H1 (cell line): ENCODE data around the gene MYO3A. TPM values are rescaled to one million over a fixed set of nuclear protein-coding genes. Genes with fewer than 3 reads are reported as not detected.

Experiments used
- CTCF ChIA-PET: fragments of 300-600 bp; sonication (Branson Sonifier 250); formaldehyde crosslinking; loops from one replicate; lab custom pipeline; 2021; ENCODE audit not compliant: partially characterized antibody; lab: Charles Lee
- POLR2A ChIA-PET: fragments of 300-600 bp; sonication (Branson Sonifier 250); formaldehyde crosslinking; loops from one replicate; lab custom pipeline; 2021; ENCODE audit warnings: inconsistent platforms; ENCODE audit not compliant: partially characterized antibody; lab: Charles Lee
- DNase-seq, 2 experiments: peaks; one replicate each; pipeline versions ENCODE4 v3.0.0 to v3.0.0-alpha.2; 2010 to 2022; ENCODE audit warnings: low spot score in 2 of 2, low read depth in 1 of 2, mixed read lengths in 1 of 2
- FAIRE-seq: peaks from 2 replicates; lab custom pipeline; 2011; peaks lifted over from hg19 to GRCh38; lab: Jason Lieb, UNC
- H2AFZ ChIP-seq: 2 replicates; pipeline ENCODE4 v1.8.1; 2012; ENCODE audit warnings: low read length, inconsistent platforms
- H2AK5ac ChIP-seq: 2 replicates; pipeline ENCODE4 v1.6.1; 2013; ENCODE audit warnings: low read depth, low read length
- H2BK120ac ChIP-seq: replicated peaks from 2 replicates; pipeline ENCODE3; 2013; ENCODE audit warnings: low read depth, low read length, inconsistent platforms
- H2BK12ac ChIP-seq: 2 replicates; pipeline ENCODE4 v1.6.1; 2013; ENCODE audit warnings: low read depth, low read length
- H2BK15ac ChIP-seq: 2 replicates; pipeline ENCODE4 v1.6.1; 2013; ENCODE audit warnings: low read length
- H2BK20ac ChIP-seq: 2 replicates; pipeline ENCODE4 v1.6.1; 2013; ENCODE audit warnings: low read length
- H2BK5ac ChIP-seq: 2 replicates; pipeline ENCODE4 v1.6.1; 2013; ENCODE audit warnings: low read depth, low read length
- H3K14ac ChIP-seq: 2 replicates; pipeline ENCODE4 v1.6.1; 2013; ENCODE audit warnings: inconsistent platforms; ENCODE audit not compliant: insufficient read length
- H3K18ac ChIP-seq: 2 replicates; pipeline ENCODE4 v1.6.1; 2013; ENCODE audit warnings: low read length; ENCODE audit errors: extremely low read depth
- H3K23ac ChIP-seq: 2 replicates; pipeline ENCODE4 v1.6.1; 2013; ENCODE audit warnings: inconsistent platforms; ENCODE audit not compliant: insufficient read length
- H3K23me2 ChIP-seq: 2 replicates; pipeline ENCODE4 v1.6.1; 2013; ENCODE audit warnings: low read depth, low read length
- H3K27ac ChIP-seq: 2 replicates; pipeline ENCODE4 v1.6.1; 2011; ENCODE audit warnings: low read depth, low read length, inconsistent platforms
- H3K27me3 ChIP-seq, 4 experiments: replicated peaks in 1 of 4; 1 replicate in 1 of 4; 2 replicates in 3 of 4; pipeline versions ENCODE4 v1.6.1 to v1.8.1; 2011 to 2013; ENCODE audit warnings: low read length in 3 of 4, mild to moderate bottlenecking in 3 of 4, inconsistent platforms in 2 of 4, mixed read lengths in 2 of 4, moderate library complexity in 1 of 4; ENCODE audit not compliant: control insufficient read depth in 3 of 4, insufficient read depth in 3 of 4; ENCODE audit errors: extremely low read depth in 1 of 4
- H3K36me3 ChIP-seq, 4 experiments: 2 replicates each; pipeline versions ENCODE4 v1.6.1 to v1.8.1; 2011 to 2013; ENCODE audit warnings: mild to moderate bottlenecking in 4 of 4, low read length in 3 of 4, moderate library complexity in 2 of 4, control low read depth in 1 of 4, inconsistent platforms in 1 of 4; ENCODE audit not compliant: insufficient read depth in 4 of 4, control insufficient read depth in 2 of 4
- H3K4ac ChIP-seq: replicated peaks from 2 replicates; pipeline ENCODE3; 2013; ENCODE audit warnings: low read length, low read depth, mixed read lengths, inconsistent platforms; ENCODE audit not compliant: insufficient read length
- H3K4me1 ChIP-seq, 4 experiments: replicated peaks in 1 of 4; 1 replicate in 1 of 4; 2 replicates in 3 of 4; pipeline versions ENCODE4 v1.6.1 to v1.8.1; 2011 to 2013; ENCODE audit warnings: low read length in 3 of 4, inconsistent platforms in 2 of 4, mixed read lengths in 1 of 4; ENCODE audit not compliant: insufficient read depth in 4 of 4, control insufficient read depth in 3 of 4
- H3K4me2 ChIP-seq, 2 experiments: 2 replicates each; pipeline versions ENCODE4 v1.6.1 to v1.8.1; 2011 to 2013; ENCODE audit warnings: low read depth in 2 of 2, low read length in 2 of 2, control low read depth in 1 of 2, inconsistent platforms in 1 of 2, mild to moderate bottlenecking in 1 of 2; ENCODE audit not compliant: insufficient read depth in 1 of 2
- H3K4me3 ChIP-seq, 4 experiments: fragments of 200-600, 300-600 bp in 1 of 4; sonication (generic), shearing (Covaris generic), sonication (Bioruptor Twin) in 1 of 4; 2 replicates each; pipeline versions ENCODE4 v1.5.1 to v1.8.1; 2011 to 2016; ENCODE audit warnings: low read length in 4 of 4, low read depth in 3 of 4, control low read depth in 2 of 4, inconsistent platforms in 2 of 4, mild to moderate bottlenecking in 2 of 4, mixed read lengths in 1 of 4, moderate library complexity in 1 of 4; ENCODE audit not compliant: insufficient read depth in 2 of 4; ENCODE audit errors: extremely low read depth in 1 of 4
- H3K56ac ChIP-seq: replicated peaks from 2 replicates; pipeline ENCODE3; 2013; ENCODE audit warnings: low read depth, mild to moderate bottlenecking, mixed read lengths, low read length, inconsistent platforms; ENCODE audit not compliant: insufficient read length
- H3K79me1 ChIP-seq: 2 replicates; pipeline ENCODE4 v1.6.1; 2013; ENCODE audit warnings: low read depth, low read length, control low read depth
- H3K79me2 ChIP-seq, 2 experiments: 2 replicates each; pipeline versions ENCODE4 v1.6.1 to v1.8.1; 2012 to 2013; ENCODE audit warnings: low read length in 2 of 2, mild to moderate bottlenecking in 2 of 2, inconsistent platforms in 1 of 2; ENCODE audit not compliant: insufficient read depth in 2 of 2, control insufficient read depth in 1 of 2
- H3K9ac ChIP-seq, 4 experiments: replicated peaks in 1 of 4; 1 replicate in 1 of 4; 2 replicates in 3 of 4; pipeline versions ENCODE4 v1.6.1 to v1.8.1; 2011 to 2013; ENCODE audit warnings: low read depth in 3 of 4, low read length in 3 of 4, control low read depth in 2 of 4, mild to moderate bottlenecking in 2 of 4, moderate library complexity in 2 of 4, inconsistent platforms in 1 of 4; ENCODE audit errors: extremely low read depth in 1 of 4
- H3K9me3 ChIP-seq, 2 experiments: 2 replicates each; pipeline versions ENCODE4 v1.6.1 to v1.8.1; 2012 to 2013; ENCODE audit warnings: mild to moderate bottlenecking in 2 of 2, moderate library complexity in 2 of 2, control low read depth in 1 of 2, inconsistent platforms in 1 of 2, low read depth in 1 of 2, low read length in 1 of 2, mixed read lengths in 1 of 2; ENCODE audit not compliant: insufficient read depth in 2 of 2
- H4K20me1 ChIP-seq, 2 experiments: replicated peaks in 1 of 2; 2 replicates each; pipeline versions ENCODE3 to v1.8.1; 2011 to 2013; ENCODE audit warnings: inconsistent platforms in 2 of 2, low read length in 2 of 2, mild to moderate bottlenecking in 1 of 2; ENCODE audit not compliant: insufficient read depth in 2 of 2, control insufficient read depth in 1 of 2
- H4K5ac ChIP-seq: 2 replicates; pipeline ENCODE4 v1.6.1; 2013; ENCODE audit warnings: low read length, low read depth, mixed read lengths, inconsistent platforms; ENCODE audit not compliant: insufficient read length
- H4K8ac ChIP-seq: 2 replicates; pipeline ENCODE4 v1.8.0; 2013; ENCODE audit warnings: mild to moderate bottlenecking, moderate library complexity, low read length, inconsistent platforms; ENCODE audit not compliant: insufficient read depth; ENCODE audit errors: extremely low read depth
- H4K91ac ChIP-seq: replicated peaks from 2 replicates; pipeline ENCODE3; 2013; ENCODE audit warnings: low read length, mixed read lengths, inconsistent platforms; ENCODE audit not compliant: insufficient read length
- CHD1 ChIP-seq: IDR thresholded peaks from 2 replicates; pipeline ENCODE4 v1.6.1; 2012; ENCODE audit warnings: low read depth, low read length, improper control_type of control experiment
- EP300 ChIP-seq, 2 experiments: IDR thresholded peaks; 1 replicate in 1 of 2; 2 replicates in 1 of 2; pipeline ENCODE4 v1.6.1; 2011 to 2012; ENCODE audit warnings: low read depth in 2 of 2, low read length in 2 of 2, mild to moderate bottlenecking in 2 of 2, borderline replicate concordance in 1 of 2, inconsistent platforms in 1 of 2, moderate library complexity in 1 of 2
- FOSL1 ChIP-seq: IDR thresholded peaks from 2 replicates; pipeline ENCODE4 v1.6.1; 2011; ENCODE audit warnings: mild to moderate bottlenecking, low read depth, low read length, moderate library complexity; ENCODE audit not compliant: insufficient read depth
- KDM1A ChIP-seq: fragments of 200-600, 300-600 bp; sonication (generic); IDR thresholded peaks from 2 replicates; pipeline ENCODE4 v1.7.1; 2016; ENCODE audit warnings: mild to moderate bottlenecking, low read length, borderline replicate concordance
- RBBP5 ChIP-seq: IDR thresholded peaks from 2 replicates; pipeline ENCODE4 v1.7.1; 2012; ENCODE audit warnings: low read depth, mild to moderate bottlenecking, inconsistent platforms, low read length, moderate library complexity, borderline replicate concordance
- RNF2 ChIP-seq: fragments of 200-900, 300-1000 bp; sonication (generic); IDR thresholded peaks from 2 replicates; pipeline ENCODE4 v1.7.1; 2016; ENCODE audit warnings: borderline replicate concordance, low read depth, mild to moderate bottlenecking, antibody characterized with exemption, low read length; ENCODE audit not compliant: poor library complexity, severe bottlenecking; ENCODE audit errors: missing control alignments
- SRF ChIP-seq: IDR thresholded peaks from 2 replicates; pipeline ENCODE4 v1.6.1; 2011; ENCODE audit warnings: mild to moderate bottlenecking, low read depth, low read length, moderate library complexity
- TAF1 ChIP-seq: IDR thresholded peaks from 2 replicates; pipeline ENCODE4 v1.6.1; 2011; ENCODE audit warnings: mild to moderate bottlenecking, low read depth, low read length
- TBP ChIP-seq: IDR thresholded peaks from 2 replicates; pipeline ENCODE4 v1.6.1; 2011; ENCODE audit warnings: low read depth, low read length, improper control_type of control experiment
- WGBS, 2 experiments: shearing (Covaris generic) in 1 of 2; methylation state at CpG; one replicate each; pipeline versions ENCODE4 v1.1.6 to v1.1.7; 2013 to 2015; ENCODE audit warnings: low lambda C conversion rate in 2 of 2, mixed read lengths in 2 of 2, inconsistent platforms in 1 of 2, low coverage in 1 of 2, missing lambda C conversion rate in 1 of 2; ENCODE audit not compliant: insufficient replicate concordance in 2 of 2, insufficient coverage in 1 of 2, insufficient read length in 1 of 2; ENCODE audit errors: extremely low coverage in 1 of 2, missing lambda C conversion rate in 1 of 2; 5-methylcytosine and 5-hydroxymethylcytosine counted together
- polyA plus RNA-seq, 7 experiments: library from polyadenylated mRNA; depleted of rRNA in 3 of 7; stranded (reverse) in 5 of 7; unstranded in 2 of 7; fragments of >200 nt in 5 of 7; fragments of 200-250 nt in 2 of 7; gene quantifications; 1 replicate in 5 of 7; 2 replicates in 1 of 7; 4 replicates in 1 of 7; pipeline versions ENCODE4 v1.2.1 to v1.2.3, GENCODE V29; 2011 to 2013; ENCODE audit warnings: missing spikeins in 2 of 7, mixed read lengths in 2 of 7
- total RNA-seq: library from RNA; stranded (reverse); fragmentation: NEBNext Ultra II Directional; extraction: Animal tissue kit (Norgen Biotek cat#: 25700); gene quantifications from 2 replicates; pipeline ENCODE4 v1.2.1, GENCODE V29; 2021
- TF ChIP-seq, protein P1 (sequence below), 3 experiments: IDR thresholded peaks; 1 replicate in 2 of 3; 2 replicates in 1 of 3; pipeline versions ENCODE4 v1.5.1 to v1.6.1; 2011; ENCODE audit warnings: low read length in 3 of 3, mild to moderate bottlenecking in 3 of 3, inconsistent platforms in 2 of 3, low read depth in 1 of 3, moderate library complexity in 1 of 3; ENCODE audit not compliant: insufficient read depth in 1 of 3; ENCODE audit errors: control extremely low read depth in 1 of 3

MYO3A gene
- total and polyA plus RNA-seq, 2 of the 8 experiments (the other 6 are each of a cell fraction or from before 2014, with no cell fraction given): 3.9 to 5.3 TPM

DNA sequence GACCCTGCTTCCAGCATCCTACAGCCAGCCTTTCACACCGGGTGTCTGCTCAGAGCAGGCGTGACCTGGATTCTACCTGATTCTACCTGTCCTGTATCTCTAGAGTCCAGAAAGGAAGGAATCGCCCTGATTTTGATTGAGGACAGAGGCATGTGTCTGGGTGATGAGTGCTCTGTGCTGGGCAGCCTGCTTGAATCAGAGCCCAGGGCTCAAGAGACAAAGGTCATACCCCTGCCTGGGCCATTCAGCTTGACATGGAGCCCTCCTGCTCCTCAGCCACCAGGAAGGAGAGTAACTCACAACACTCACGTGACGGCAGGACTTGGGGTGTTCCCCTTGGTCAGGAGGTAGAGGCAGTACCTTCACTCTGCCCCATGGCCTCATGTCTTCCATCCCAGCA is 293.8 kb downstream of the MYO3A start:
- Histone ChIP-seq H2AFZ (no peak overlapping the region), H2BK12ac (no peak overlapping the region), H4K8ac (no peak overlapping the region), H3K56ac (no peak overlapping the region), H3K4me3 (no peak overlapping the region), H3K4me2 (no peak overlapping the region), H3K27me3 (no peaks in the 10 kb centered on the region), H3K79me2 (no peaks in the 10 kb centered on the region), H2BK120ac (no peak overlapping the region), H4K20me1 (no peaks in the 10 kb centered on the region), H3K14ac (no peak overlapping the region), H2BK5ac (no peak overlapping the region), H3K4me1 (no peaks in the 10 kb centered on the region), H3K27ac (no peak overlapping the region), H4K5ac (no peak overlapping the region), H3K4ac (no peak overlapping the region), H2BK15ac (no peak overlapping the region), H3K9me3 (no peaks in the 10 kb centered on the region), H2BK20ac (no peak overlapping the region), H3K23ac (no peak overlapping the region), H3K23me2 (no peaks in the 10 kb centered on the region), H3K36me3 (no peaks in the 10 kb centered on the region), H3K9ac (no peak overlapping the region), H4K91ac (no peak overlapping the region), H3K79me1 (no peaks in the 10 kb centered on the region), H2AK5ac (0 out of 2 replicates have a peak overlapping the region, but pooled peaks have one; percentile 7), H3K18ac (no peak overlapping the region)
- DNase-seq: no peak
- POLR2A ChIA-PET: no interaction called here
- no peak for FAIRE-seq
- TF ChIP-seq TBP (no peak), EP300 (IDR thresholded peaks at IDR 0.05; ENCODE audit: borderline replicate concordance in 1 of 2, low read depth in 2 of 2, low read length in 2 of 2) (no peak), FOSL1 (no peak), RBBP5 (no peak), CHD1 (no peak), RNF2 (no peak), KDM1A (no peak), TAF1 (no peak), SRF (no peak)
- TF ChIP-seq, protein P1, sequence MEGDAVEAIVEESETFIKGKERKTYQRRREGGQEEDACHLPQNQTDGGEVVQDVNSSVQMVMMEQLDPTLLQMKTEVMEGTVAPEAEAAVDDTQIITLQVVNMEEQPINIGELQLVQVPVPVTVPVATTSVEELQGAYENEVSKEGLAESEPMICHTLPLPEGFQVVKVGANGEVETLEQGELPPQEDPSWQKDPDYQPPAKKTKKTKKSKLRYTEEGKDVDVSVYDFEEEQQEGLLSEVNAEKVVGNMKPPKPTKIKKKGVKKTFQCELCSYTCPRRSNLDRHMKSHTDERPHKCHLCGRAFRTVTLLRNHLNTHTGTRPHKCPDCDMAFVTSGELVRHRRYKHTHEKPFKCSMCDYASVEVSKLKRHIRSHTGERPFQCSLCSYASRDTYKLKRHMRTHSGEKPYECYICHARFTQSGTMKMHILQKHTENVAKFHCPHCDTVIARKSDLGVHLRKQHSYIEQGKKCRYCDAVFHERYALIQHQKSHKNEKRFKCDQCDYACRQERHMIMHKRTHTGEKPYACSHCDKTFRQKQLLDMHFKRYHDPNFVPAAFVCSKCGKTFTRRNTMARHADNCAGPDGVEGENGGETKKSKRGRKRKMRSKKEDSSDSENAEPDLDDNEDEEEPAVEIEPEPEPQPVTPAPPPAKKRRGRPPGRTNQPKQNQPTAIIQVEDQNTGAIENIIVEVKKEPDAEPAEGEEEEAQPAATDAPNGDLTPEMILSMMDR (IDR thresholded peaks at IDR 0.05; ENCODE audit: control extremely low read depth in 1 of 3, insufficient read depth in 1 of 3, low read depth in 1 of 3, low read length in 3 of 3): no peak
- 86% methylated on average over 5 of the region's 5 CpGs; no CpG with 5 or more reads in 1 of the 2 experiments for WGBS, 2 experiments
- CTCF ChIA-PET: interaction anchor here (1.6 kb wide), 1 partner anchor 17 kb away, joined by 4 read pairs; no protein-coding TSS in a partner anchor
